Hepatocyte (in vitro differentiated cells): Measurements from ENCODE around the gene PHACTR1.

ENCODE experiments used
- CTCF ChIP-seq: fragments of 200-600 bp; sonication (generic); IDR thresholded peaks from 2 replicates; pipeline ENCODE4 v1.5.1; 2016; ENCODE audit warnings: antibody characterized with exemption, mild to moderate bottlenecking; ENCODE audit not compliant: poor library complexity
- EZH2 ChIP-seq: fragments of 200-600 bp; sonication (generic); IDR thresholded peaks from 2 replicates; pipeline ENCODE4 v1.6.1; 2016; ENCODE audit warnings: antibody characterized with exemption, mild to moderate bottlenecking, borderline replicate concordance
- EZH2phosphoT487 ChIP-seq: fragments of 200-600 bp; sonication (generic); IDR thresholded peaks from one replicate; pipeline ENCODE4 v1.6.1; 2018; ENCODE audit warnings: antibody characterized with exemption, mild to moderate bottlenecking, low read depth, moderate library complexity; ENCODE audit not compliant: unreplicated experiment, severe bottlenecking

- TF ChIP-seq CTCF (no peak), EZH2 (no peak), EZH2phosphoT487 (no peak)
Measured at GRCh38 chr6:12927746-12928145, 211.2 kb downstream of the PHACTR1 start.
